G401.6 (cell line): ENCODE measurements around the gene KCNC3.
"Not testable (repeated sequence)": the region's sequence is repeated elsewhere in the genome, so short reads cannot be mapped to it uniquely, and the experiment has no call there.

ENCODE experiments used
- FAIRE-seq: peaks from 2 replicates; lab custom pipeline; 2012; peaks lifted over from hg19 to GRCh38; lab: Jason Lieb, UNC

Gene KCNC3

GRCh38 chr19:50353487-50353880 lies 24.3 kb upstream of the KCNC3 start:
- FAIRE-seq: not testable (repeated sequence)

- no peak for FAIRE-seq
Measured at GRCh38 chr19:50352242-50352641, 23.1 kb upstream of the KCNC3 start.

- no peak for FAIRE-seq
Measured at GRCh38 chr19:50349277-50350057, 20.3 kb upstream of the KCNC3 start.

GRCh38 chr19:50347089-50347581 lies 18.0 kb upstream of the KCNC3 start:
- FAIRE-seq: not testable (repeated sequence)

GRCh38 chr19:50344661-50345318 lies 15.6 kb upstream of the KCNC3 start:
- no peak for FAIRE-seq

DNA sequence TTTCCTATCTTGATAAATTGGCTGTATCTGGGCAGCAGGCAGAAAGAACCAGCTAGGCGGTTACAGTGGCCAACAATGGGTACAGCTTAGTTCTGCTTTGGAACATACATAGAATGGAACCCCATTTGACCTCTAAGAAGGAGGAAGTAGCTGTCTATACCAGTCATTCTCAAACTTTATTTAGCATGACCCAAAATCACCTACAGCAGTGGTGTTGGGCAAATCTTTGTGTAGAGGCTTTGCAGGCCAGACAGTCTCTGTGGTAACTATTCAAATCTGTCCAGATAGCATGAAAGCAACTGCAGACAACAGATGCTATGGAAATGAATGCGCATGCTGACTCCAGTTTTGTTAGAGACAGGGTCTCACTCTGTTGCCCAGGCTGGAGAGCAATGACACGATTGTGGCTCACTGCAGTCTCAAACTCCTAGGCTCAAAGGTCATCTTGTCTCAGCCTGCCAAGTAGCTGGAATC lies 12.0 kb upstream of the KCNC3 start:
- no peak for FAIRE-seq

- FAIRE-seq: no peak
Measured at GRCh38 chr19:50340331-50340730, 11.2 kb upstream of the KCNC3 start.

GRCh38 chr19:50337031-50337430 lies 7.9 kb upstream of the KCNC3 start:
- not testable (repeated sequence) for FAIRE-seq

DNA sequence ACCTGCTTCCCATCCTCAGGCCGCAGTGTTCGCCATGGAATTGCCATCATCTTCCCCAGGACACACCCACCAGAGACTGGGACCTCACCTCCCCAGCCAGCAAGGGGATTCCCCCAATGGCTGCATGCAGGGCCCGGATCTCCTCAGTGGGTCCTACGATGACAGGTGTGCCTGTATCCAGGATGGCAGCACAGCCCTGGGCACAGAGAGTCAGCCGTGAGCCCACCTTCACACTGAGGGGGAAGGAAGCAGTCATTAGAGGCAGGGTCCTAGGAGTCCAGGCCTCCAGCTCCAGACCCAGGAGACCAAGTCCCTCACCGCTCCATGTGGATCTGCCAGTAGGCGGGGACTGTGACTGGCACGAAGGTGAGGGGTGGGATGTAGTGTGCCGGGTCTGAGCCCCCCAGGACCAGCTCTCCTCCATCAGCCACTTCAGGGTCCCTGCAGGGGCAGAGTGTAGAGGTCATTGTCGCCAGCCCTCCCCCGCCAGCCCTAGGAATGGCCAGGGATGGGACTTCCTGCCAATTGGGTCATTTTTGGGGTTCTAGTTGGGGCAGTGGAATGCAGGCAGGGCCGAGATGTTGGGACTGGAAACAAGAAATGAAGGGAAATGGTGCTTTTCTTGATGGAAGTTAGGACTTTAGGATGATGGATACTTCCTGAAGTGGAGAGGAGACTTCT lies 5.7 kb upstream of the KCNC3 start:
- FAIRE-seq: no peak

- FAIRE-seq: no peak
Measured at GRCh38 chr19:50333737-50334617, 4.8 kb upstream of the KCNC3 start.

DNA sequence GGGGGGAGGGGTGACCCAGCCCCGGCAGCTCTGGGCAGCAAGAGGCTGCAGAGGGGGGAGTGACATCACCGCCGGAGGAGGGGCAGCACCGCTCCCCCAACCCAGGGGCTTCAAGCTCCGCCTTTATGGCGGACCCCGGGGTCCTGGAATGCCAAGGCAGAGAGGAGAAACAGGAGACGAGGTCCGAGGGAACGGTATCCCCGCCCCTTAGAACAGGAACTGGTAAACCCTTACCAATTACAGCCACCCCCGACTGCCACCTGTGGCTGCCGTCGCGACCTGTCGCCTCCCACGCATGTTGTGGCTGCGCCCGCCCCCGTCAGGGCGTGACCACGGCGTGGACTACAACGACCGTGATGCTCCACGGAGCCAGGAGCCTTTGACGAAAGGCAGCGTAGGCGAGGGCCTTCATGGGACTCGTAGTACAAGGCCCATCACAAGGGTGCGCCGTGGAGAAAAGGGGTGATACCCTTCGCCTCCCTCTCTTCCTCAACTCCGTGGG lies 4.1 kb upstream of the KCNC3 start:
- FAIRE-seq: peak; percentile 95

DNA sequence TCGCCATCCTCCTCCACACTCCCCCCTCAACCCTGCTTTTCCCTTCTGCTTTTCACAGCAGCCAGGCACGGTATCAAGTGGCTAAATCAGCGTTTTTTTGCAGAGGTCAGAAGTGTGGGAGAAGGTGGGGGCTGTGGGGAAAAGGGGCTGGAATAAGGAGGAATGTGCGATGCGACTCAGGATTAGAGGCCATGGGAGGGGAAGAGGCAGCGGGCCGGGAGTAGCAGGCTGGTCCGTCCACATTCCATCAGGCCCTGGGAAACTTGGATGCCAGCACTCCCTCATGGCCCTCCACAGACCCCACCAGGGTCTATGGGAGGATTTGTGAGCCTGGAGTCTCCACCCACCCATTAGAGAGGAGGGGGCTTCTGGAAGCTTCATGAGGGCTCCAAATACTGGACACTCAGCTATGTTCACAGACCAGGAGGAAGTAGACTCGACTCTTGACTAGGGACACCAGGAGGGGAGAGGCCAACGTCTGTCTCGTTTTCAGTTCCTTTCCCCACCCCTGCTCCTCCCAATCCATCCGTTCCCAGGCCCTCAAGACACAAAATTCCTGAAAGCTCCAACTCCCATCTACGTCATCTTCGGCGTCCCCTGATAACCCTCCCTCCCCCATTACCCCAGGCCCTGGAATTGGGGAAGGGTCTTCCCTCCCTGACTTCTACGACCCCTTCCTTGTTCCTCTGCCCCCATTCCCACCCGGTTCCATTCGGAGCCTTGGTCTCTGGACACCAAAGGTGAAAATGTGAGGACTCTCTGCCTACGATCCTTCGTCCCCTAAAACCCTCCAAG lies 3.3 kb upstream of the KCNC3 start:
- FAIRE-seq: no peak

DNA sequence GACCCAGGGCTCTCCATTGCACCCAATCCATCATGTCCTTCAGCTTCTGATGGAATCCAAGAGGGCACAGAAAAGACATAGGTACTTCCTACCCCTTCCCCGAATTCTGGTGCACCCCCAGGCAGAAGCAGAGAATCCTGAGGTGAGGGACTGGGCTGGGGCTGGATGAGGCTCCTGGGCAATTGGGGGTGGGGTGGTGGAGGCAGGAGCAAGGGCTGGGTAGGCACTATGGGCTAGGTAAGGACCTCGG lies 2.7 kb upstream of the KCNC3 start:
- no peak for FAIRE-seq

DNA sequence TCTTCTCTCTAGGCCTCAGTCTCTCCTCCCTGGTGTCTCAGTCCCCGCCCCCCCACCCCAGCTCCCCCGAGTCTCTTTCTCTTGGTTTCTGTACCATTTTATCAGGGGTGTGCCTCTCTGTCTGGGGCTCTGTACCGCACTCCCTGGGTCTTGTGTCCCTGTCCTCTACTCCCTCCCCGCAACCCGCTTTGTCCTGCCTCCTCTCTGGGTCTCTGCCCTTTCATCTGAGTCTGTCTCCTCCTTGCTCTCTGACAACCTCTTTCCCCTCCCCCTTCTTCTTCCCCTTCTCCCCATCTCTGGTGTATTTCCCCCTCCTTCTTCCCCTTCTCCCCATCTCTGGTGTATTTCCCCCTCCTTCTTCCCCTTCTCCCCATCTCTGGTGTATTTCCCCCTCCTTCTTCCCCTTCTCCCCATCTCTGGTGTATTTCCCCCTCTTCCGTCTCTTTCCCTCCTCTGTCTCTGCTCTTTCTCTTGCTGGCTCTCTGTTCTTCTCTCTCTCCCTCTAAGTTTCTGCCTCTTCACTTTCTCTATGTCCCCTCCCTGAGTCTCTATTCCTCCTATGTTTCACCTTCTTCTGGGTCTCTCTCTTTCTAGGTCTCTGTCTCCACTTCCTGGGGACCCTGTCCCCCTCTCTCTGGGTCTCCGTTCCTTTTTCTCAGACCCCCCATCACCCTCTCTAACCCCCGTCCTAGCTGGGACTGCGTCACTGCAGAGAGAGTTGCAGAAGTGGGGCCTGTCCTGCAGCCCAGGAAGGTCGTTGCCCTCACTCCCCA lies 2.2 kb upstream of the KCNC3 start:
- FAIRE-seq: no peak

- FAIRE-seq: no peak
Measured at GRCh38 chr19:50330365-50331078, 1.3 kb upstream of the KCNC3 start.

DNA sequence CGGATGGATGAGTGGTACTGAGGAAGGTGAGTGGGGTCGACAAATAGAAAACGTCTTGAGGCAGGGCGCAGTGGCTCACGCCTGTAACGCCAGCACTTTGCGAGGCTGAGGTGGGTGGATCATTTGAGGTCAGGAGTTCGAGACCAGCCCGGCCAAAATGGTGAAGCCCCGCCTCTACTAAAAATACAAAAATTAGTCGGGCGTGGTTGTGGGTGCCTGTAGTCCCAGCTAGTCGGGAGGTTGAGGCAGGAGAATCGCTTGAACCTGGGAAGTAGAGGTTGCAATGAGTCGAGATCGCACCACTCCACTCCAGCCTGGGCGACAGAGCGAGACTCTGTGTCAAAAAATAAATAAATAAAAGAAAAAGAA lies 733 bp upstream of the KCNC3 start:
- not testable (repeated sequence) for FAIRE-seq

GRCh38 chr19:50328873-50329145 lies 368 bp downstream of the KCNC3 start:
- FAIRE-seq: no peak

DNA sequence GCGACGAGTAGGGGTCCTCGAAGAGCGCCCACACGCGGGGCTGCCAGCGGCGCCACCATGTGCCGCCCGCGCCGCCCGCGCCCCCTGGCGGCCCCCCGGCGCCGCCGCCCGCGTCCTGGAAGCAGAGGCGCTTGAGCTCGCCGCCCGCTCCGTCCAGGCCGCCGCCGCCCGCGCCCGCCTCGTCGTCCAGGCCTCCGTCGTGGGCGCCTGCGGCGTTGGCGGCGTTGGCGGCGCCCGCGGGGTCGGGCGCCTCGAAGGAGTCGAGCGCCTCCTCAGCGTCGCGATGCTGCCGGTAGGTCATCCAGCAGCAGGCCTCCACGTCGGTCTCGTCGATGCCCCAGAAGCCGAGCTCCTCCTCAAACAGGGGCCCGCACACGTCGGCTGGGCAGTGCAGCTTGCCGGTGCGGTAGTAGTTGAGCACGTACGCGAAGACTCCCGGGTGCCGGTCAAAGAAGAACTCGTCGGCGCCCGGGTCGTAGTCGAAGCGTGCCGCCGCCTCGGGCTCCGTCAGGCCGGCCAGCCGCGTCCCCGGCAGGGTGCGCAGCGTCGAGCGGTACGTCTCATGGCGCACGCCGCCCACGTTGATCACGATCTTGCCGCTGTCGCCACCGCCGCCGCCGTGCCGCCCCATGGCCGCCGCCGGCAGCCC lies 829 bp downstream of the KCNC3 start:
- FAIRE-seq: no peak

- FAIRE-seq: no peak
Measured at GRCh38 chr19:50327461-50328223, 1.5 kb downstream of the KCNC3 start.
